AML-193 (cell line): ENCODE data around the gene ARHGEF26.

Source experiments
- DNase-seq, 2 experiments: peaks; one replicate each; lab custom pipeline; 2025; lab: John Stamatoyannopoulos, UW

Gene ARHGEF26

DNA sequence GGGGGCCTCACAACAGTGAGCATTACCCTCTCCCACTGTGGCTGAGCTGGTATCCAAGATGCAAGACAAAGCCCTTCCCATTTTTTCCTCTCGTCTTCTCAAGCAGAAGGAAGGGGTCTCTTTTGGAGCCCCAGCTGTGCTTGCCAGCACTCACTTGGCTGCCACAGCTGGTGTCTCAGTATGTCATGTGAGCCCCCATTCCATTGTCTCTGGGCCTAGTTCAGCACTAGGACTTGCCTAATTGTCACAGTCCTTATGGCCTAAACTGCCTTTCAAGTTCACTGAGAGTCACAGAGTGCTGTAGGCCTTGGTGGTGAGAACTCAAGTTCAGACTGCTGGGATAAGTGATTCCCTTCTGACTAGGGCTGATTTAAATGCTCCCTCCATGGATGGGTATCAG, 89.8 kb downstream of the ARHGEF26 start:
- no peak for DNase-seq

DNA sequence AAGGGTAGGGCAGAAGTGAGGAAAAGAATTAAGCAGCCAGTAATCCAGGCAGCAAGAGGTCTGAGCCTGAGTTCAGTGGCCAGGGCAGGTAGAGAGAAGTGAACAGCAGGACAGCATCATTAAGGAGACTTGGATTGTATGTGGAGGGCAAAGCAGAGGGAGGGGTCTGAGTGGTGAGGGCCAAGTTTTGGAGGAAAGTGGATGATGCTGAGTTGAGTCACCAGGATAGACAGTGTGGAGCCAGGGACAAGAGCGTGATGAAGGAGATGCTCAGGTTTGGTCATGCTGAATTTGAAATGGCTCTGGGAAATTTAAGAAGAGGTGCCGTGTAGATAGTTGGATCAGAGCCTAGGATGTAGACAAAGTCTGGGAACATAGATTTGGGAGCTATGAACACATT, 93.1 kb downstream of the ARHGEF26 start:
- no peak for DNase-seq

DNA sequence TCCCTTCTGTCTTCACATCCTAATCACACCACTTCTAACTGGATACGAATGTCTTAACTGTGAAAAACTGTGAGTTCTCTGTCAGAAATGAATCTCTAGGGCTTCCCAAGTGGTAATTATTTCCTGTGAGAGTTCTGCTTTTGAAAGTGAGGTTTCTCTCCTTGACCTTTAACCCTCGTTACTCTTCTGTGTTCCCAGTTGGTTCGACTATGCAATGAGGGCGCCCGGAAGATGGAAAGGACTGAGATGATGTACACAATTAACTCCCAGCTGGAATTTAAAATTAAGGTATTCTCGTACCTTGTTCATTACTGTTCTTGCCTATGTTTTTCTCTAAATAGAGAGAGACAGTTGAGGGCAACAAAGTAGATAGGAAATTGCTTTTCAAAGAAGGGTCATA, 96.5 kb downstream of the ARHGEF26 start:
- DNase-seq: no peak

DNA sequence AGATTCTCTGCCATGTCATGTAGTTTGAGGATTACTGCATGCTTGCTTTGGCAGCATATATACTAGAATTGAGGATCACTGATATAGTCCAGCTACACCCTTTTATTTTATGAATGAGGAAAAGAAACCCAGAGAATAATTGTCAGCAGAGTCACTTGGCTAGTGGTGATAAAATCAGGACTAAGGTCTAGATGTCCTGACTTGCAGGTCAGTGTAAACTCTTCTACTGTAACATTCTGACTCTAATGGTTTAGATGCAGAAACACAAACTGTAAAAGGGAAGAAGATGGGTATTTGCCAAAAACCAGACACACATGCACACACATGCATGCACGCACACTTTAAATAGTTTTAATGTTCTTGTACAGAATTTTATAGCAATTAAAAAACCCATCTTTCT, 97.5 kb downstream of the ARHGEF26 start:
- DNase-seq: no peak

DNA sequence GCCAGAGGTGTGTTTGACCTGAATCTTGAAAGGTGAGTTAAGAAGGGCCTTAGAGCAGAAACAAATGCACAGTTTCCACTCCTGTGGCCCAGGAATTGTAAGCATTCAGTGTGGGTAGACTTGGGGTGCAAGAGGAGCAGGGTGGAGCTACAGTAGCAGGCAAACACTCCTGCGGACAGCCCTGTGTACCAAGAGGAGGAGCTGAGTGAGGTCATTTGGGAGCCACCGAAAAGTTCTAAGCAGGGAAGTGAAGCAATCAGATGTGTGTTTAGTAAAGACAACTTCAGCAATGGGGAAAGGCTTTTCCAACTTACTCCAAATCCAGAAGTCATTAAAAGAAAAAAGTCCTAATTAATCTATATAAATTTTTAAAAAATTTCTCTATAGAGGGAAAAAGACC, 99.3 kb downstream of the ARHGEF26 start:
- no peak for DNase-seq

DNA sequence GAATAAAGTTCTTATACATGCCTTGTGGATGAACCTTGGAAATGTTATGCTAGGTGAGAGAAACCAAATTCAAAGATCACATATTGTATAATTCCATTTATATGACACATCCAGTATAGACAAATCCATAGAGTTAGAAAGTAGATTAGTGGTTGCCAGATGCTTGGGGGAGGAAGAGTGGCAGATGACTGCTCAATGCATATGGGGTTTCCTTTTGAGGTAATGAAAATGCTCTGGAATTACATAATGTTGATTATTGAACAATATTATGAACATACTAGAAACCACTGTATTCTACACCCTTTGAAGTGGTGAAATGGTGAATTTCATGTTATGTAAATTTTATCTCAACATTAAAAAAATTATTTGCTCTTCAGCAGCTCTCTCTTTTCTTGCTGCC, 102.3 kb downstream of the ARHGEF26 start:
- DNase-seq: no peak

DNA sequence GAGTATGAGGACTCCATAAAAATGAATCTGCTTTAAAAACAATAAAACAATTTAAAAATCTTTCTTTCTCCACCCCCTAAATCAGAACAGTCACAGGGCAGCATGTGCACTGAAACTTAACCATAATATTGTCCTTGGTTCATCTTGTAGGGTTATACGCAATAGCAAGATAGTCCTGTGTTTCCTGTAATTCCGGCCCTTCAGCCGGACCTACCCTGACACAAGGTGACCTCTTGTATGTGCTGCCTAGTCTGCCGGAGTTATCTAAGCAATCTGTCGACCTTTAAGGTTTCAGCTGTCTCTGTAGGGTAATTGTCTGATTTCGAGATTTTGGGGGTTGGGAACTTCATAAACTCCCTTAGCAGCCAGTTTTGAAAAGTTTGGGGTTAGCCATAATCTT, 103.2 kb downstream of the ARHGEF26 start:
- DNase-seq: no peak

DNA sequence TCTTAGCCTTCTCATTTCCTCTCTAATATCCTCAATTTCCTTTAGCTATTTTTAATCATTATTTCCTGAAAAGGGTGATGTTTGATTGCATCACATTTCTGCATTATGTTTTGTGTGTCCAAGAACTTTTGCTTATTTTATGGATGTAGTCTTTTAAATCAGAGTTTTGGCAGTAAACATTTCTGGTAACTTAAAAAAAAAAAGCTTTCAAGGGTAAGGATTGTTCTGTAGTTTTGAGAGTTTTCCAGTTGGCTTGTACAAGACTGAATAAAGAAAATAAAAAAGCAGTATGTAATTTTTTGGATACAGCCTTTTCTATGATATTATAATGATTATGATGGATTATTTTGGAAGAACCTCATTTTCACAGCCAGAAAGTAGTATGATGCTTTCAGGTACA, 103.7 kb downstream of the ARHGEF26 start:
- no peak for DNase-seq

DNA sequence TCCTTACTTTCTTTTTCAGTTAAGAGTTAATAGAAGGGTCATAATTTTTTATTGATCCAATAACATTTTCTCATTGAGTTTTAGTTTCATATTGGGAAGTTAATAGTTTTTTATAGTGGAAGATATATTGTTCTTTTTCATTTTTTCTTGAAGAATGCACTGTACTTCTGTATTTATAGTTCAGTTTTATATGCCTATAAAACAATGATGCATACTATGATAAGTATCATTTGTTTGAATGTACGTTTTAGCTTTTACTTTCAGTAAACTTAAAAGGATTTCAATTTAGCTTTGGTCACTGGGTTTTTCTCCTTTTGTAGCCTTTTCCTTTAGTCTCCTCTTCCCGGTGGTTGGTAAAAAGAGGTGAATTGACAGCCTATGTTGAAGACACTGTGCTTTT, 104.3 kb downstream of the ARHGEF26 start:
- no peak for DNase-seq

DNA sequence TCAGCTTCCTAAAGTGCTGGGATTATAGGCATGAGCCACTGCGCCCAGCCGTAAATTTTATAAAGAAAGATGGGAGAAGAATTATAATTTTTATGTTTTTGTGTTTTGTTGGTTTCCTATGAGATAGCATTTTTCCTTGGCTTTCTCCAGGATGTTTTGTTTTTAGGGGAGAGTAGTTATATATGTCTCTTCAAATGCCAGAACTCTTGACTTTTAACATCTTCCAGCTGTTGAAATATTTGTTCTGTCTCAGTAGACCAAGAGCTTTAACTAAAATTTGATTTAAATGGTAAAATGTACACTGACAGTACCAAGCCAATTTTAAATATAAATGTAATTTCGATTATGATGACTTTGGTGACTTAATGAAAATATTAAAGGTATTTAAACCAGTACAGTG, 106.3 kb downstream of the ARHGEF26 start:
- no peak for DNase-seq

DNA sequence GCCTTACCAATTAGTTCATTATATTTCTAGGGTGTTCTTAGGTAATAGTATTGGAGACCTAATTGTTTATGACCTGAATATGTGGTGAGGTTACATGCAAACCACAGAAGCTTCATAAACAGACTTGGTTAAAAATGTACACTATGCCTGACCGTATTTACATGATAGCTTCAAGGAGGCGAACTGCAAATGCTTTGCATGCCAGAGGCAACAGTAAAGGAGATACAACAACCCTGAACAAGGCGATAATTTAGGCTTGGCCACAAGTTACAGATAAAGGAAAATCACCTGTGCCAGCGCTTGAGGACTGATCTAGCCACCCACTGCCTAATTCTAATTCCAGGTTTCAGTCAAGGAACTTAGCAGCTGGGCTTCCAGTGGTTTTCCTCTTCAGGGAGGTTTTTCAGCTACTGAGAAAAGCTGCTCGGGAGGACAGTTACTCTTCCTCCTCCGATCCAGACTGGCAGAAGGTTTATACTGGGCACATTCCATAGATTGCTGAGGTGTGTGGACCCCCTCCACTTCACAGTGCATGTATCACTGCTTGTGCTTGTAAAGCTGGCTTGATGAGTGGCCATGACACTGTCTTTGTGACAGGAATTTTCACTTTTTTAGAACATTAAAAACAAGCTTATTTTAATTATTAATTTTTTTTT, 107.5 kb downstream of the ARHGEF26 start:
- no peak for DNase-seq

DNA sequence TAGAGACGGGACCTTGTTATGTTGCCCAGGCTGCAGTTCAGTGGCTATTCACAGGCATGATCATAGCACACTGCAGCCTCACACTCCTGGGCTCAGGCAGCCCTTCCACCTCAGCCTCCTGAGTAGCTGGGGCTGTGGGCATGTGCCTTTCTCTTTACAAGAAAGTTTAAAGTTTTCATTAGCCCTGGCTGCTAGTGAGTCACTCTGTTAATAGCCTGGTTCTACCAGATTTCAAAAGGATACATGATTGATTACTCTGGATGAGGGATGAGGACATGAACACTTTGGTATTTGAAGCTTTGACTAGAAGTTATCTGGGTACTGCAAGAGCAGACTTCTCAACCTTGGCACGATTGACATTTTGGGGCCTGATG, 108.0 kb downstream of the ARHGEF26 start:
- no peak for DNase-seq

DNA sequence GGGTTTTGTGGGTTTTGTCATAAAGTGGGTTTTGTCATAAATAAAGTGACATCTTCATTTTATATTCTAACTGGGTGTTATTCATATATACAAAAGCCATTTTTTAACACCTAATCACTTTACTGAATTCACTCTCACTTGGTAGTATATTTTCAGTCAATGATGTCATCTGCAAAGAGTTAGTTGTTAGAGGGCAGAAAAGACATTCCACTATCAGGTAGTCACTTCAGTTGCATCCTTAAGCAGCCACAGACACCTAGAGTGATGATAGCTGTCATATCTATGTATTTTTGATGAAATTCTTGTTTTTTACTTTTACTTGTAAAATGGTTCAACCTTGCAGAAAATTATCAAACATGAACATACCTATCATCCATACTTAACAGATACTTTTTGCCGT, 114.1 kb downstream of the ARHGEF26 start:
- DNase-seq: no peak

DNA sequence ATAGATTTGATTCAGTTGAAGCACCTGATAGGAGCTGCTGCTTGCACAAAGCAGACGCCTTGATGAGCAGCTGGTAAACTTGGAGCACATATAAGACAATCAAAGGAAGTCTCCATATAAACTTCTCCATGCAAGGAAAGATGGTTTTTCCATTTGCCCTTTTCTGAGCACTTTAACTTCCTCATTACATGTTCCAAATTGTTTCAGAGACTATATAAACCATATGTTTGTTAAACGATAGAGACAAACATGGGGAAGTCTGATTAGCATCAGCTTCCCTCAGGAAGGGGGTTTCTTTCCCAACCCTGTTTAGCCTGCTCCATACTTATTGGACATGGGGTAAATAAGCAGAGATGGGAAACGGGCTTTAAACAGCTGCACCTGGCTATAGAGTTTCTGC, 115.1 kb downstream of the ARHGEF26 start:
- no peak for DNase-seq

DNA sequence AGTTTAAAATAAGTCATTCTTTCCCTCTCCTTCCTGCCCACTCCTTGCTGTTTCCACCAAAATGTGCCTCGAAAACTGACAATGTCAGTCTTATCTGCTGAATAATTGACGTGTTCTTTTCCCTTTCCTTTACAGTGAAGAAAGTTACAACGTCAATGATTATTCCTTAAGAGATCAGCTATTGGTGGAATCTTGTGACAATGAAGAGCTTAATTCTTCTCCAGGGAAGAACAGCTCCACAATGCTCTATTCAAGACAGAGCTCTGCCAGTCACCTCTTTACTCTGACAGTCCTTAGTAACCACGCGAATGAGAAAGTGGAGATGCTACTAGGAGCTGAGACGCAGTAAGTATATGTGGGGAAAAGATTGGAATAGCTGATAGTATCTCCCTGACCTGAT, 119.0 kb downstream of the ARHGEF26 start:
- DNase-seq: no peak

DNA sequence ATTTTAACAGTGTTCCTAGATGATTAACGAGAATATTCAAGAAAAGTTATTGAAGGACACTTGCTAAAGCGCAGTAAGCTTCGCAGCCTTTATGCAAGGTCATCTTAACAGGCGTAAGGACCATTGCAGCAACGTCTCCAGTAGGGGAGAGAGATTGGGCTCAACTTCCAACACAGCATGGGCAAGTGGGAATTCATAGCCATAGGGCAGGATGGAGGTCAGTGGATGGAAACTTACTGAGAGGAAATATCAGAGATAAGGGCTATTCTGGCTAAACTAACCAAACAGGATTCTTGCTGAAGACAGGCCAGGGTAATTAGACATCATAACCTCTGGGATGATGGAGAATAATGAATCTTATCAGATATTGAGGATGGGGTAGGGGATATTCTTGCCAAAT, 120.3 kb downstream of the ARHGEF26 start:
- DNase-seq: no peak

DNA sequence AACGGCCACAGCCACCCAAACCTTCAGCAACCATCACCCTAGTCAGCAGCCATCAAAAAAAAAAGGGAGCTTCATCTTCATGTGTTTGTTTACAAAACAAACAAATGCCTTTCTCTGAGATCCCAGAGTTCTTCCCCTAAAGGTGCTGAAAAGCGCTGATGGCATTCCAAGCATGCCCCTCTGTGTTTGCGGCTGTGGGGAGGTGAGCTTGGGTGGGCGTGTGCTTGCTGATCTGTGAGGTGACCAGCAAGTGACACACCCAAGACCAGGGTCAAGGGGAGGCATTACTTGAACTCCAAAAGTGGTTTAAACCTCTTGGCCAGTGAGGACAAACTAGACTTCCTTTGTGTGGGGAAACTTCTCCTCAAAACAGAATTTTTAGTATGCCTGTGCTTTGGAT, 121.6 kb downstream of the ARHGEF26 start:
- DNase-seq: no peak

DNA sequence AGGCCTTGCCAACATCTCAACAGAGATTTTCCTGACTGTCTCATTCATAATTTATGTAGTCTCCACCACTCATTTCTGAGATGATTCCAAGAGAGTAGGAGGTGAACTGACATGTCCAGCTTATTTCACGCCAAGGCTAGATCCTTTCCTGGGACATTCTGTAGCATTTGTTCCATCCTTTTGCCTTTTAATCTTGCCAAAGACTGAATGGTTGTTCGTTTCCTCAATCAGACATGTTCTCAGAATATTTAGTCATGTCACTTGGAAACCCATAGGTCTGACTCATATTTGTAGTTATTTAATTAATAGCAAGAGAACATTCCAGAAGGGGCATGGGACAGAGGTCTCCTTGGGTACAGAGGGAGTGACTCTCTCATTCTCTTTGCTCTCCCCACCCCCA, 122.2 kb downstream of the ARHGEF26 start:
- DNase-seq: no peak

DNA sequence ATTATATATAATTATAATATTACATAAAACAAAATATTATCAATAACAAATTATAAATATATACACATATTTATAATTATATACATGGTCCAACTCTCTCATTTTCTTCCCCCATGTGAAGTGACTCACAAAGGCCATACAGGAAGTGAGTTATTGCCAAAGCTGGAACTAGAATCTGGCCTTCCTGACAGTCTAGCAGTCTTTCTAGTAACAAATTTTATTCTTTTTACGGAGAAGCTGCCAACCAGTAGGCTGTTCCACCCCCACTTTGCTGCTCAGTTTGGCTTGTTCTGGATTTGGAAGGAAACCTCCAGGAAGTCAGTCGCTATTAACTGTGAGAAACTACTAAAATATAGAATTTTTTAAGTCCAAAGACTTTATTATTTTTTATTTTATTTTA, 123.5 kb downstream of the ARHGEF26 start:
- peak; percentile 24 to 31 for DNase-seq

DNA sequence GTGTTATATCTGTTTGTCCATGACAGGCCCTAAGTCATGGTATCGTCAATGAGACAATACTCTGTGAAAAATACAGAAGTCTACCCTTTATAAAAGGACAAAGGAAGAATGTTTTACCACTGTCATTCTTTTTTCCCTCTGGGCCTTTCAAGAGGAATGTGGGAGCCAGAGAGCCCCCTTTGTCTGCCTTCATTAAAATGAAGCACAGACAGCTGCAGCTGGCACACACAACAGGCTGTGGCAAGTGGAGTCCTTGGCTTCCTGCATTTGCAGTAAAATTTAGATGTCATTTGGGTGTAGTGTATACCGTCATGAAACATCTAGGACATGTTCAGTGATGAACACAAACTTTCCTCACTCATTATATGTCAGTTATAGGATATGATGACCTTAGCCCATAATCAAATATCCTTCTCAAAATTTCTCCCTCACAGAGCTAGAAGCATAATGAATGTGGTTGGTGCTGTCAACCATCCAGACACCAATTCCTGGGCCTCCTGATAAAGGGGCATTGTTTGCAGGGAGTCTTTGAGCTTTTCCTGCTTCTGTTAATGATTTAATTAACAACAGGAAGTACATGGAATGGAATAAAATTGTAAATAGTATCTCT, 126.7 kb downstream of the ARHGEF26 start:
- DNase-seq: no peak

DNA sequence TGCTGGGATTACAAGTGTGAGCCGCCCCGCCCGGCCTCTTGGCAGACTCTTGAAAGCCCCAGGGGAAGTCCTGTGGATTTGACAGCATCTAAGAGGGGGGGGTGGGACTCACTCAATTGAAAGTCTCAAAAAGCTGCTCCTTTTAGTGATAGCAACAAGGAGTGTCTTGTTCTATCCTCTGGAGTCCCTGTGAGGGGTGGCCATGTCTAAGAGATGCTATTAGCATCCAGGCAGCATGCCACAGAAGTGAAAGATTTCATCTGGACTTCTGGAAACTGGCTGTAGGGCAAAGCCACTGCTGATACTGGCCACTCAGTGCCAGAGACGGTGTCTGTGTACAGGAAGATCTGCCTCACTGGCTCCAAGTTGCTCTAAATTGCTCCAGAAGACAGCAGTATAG, 129.1 kb downstream of the ARHGEF26 start:
- DNase-seq: no peak

DNA sequence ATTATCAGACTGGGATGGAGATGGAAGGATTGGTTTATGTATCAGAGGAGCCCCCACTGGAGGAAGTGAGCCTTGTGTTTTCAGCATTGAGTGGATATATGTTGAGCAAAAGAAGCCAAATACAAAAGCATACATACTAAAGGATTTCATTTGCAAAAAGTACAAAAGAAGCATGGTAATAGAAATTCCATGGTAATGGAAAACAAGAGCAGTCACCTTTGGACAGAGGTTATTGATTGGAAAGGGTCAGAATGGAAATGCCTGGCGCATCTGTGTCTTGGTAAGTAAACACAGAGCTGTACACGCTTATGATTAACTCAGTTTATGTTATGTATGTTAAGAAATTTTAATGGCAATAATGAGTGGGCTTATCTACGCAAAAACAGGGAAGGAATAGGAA, 130.4 kb downstream of the ARHGEF26 start:
- no peak for DNase-seq

DNA sequence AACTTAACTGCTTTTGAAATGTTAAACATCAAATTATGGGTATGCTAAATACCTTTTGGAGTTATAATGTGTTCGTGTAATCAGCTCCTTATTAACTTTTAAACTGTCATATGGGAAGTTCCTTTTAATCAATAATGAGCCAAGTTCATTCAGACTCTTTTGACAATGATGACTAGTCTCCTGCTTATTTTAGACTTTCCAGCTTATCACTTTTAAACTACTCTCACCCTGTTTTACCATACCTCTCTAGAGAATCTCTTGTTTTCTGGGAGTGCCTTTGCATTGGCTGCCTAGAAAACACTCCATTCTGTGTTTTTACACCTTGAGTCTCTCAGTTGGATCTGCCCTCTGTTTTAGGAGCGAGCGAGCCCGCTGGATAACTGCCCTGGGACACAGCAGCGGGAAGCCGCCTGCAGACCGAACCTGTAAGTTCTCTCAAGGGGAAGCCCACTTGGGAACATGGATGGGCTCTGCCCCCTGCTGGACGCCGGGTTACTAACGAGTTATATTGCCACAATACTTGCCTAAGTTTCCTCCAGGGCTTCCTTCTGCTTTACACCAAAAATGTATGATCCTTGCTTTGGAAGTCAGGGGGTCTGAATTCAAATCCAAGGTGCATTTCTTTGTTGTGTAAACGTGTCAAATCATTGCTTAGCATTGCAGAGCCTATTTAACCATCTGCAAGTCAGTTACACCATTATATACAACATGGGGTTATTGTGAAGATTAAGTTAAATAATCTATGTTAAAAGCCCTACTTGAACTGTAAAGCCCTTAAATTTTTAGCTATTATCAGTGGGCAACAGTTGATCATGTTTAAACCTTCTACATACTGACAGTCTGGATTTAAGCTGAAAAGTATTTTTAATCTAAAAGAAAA, 131.8 kb downstream of the ARHGEF26 start:
- peak; percentile 65 to 82 for DNase-seq
